SH-SY5Y (cell line): ENCODE results near the gene TGIF2.

Experiments used
- GATA2 ChIP-seq: IDR thresholded peaks from 2 replicates; pipeline ENCODE4 v1.6.1; 2011; ENCODE audit warnings: mild to moderate bottlenecking, low read depth, low read length
- GATA3 ChIP-seq: IDR thresholded peaks from 2 replicates; pipeline ENCODE4 v1.6.1; 2011; ENCODE audit warnings: low read depth, mild to moderate bottlenecking, low read length, moderate library complexity

- TF ChIP-seq GATA3 = no peak
- no peak for TF ChIP-seq GATA2
These were observed 51.5 kb downstream of the TGIF2 start for GRCh38 chr20:36624944-36625324.
